Stimulated activated naive CD8-positive, alpha-beta T cell treated with anti-CD3 and anti-CD28 coated beads, Interleukin-15, amount 100 ng/mL, for 72 hours (primary cell): Measurements from ENCODE around the gene LTBP1.
A peak's percentile ranks its signal among the peaks of the same experiment; 100 is the strongest.
"Not testable (repeated sequence)": the region's sequence is repeated elsewhere in the genome, so short reads cannot be mapped to it uniquely, and the experiment has no call there.

Experiments used
- ATAC-seq: fragments of 150-1000 bp; cut with Tn5 transposase; 2 replicates; pipeline ENCODE4 v1.10.0; 2021; ENCODE audit warnings: mild to moderate bottlenecking, moderate library complexity
- DNase-seq, 2 donors: peaks; one replicate each; pipeline ENCODE4 v3.0.0; 2021 to 2022
- H3K27ac Mint-ChIP-seq, 2 donors: one replicate each; pipeline ENCODE4 v1.8.0; 2022; ENCODE audit warnings: mild to moderate bottlenecking in 2 of 2, mixed read lengths in 2 of 2, moderate library complexity in 2 of 2
- H3K27me3 Mint-ChIP-seq: one replicate; pipeline ENCODE4 v1.8.0; 2022; ENCODE audit warnings: mixed read lengths
- H3K4me1 Mint-ChIP-seq: one replicate; pipeline ENCODE4 v1.8.0; 2022; ENCODE audit warnings: mild to moderate bottlenecking, mixed read lengths
- H3K4me3 Mint-ChIP-seq, 2 donors: one replicate each; pipeline ENCODE4 v1.8.0; 2022; ENCODE audit warnings: mild to moderate bottlenecking in 2 of 2, mixed read lengths in 2 of 2, moderate library complexity in 1 of 2
- H3K9me3 Mint-ChIP-seq, 2 donors: one replicate each; pipeline ENCODE4 v1.8.0; 2022; ENCODE audit warnings: mixed read lengths in 2 of 2

Gene LTBP1

GRCh38 chr2:33158482-33159003, 211.8 kb downstream of the LTBP1 start:
- H3K4me1 Mint-ChIP-seq, result no peaks in the 10 kb centered on the region
- DNase-seq (no peak), ATAC-seq (no peak)

DNA sequence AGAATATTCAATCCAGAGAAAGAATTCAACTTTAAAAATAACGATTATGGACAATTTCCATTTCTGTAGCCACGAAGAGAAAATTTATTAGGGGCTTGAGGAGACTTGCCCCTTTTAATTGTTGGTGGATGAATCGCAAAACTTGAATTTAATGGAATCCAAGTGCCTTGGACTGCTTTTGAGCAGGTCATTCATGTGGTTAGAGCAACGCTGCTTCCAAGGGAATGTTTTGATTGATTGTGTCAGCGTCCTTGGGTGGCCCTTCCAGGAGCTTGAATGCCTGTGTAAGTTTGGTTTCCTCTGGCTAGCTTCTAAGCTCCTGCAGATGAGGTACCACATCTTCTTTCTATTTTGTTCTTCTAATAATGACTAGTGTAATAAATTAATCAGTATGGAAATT, 213.4 kb downstream of the LTBP1 start:
- no peak overlapping the region for H3K27ac Mint-ChIP-seq

More at GRCh38 chr2:33158482-33159003, 211.8 kb downstream of the LTBP1 start:
- Mint-ChIP-seq H3K9me3 (no peaks in the 10 kb centered on the region), H3K4me3 (no peak overlapping the region), H3K27me3 (no peaks in the 10 kb centered on the region), H3K27ac (no peak overlapping the region)

GRCh38 chr2:33166287-33166881, 219.6 kb downstream of the LTBP1 start:
- no peaks in the 10 kb centered on the region for H3K4me1 Mint-ChIP-seq
- DNase-seq, result no peak
- H3K4me3 Mint-ChIP-seq, result no peak overlapping the region
- H3K27me3 Mint-ChIP-seq, result peaks cover 8% of the 10 kb centered on the region
- H3K9me3 Mint-ChIP-seq, result no peaks in the 10 kb centered on the region
- no peak for ATAC-seq
- no peak overlapping the region for H3K27ac Mint-ChIP-seq

More for the DNA sequence above, 213.4 kb downstream of the LTBP1 start:
- no peak overlapping the region for H3K4me3 Mint-ChIP-seq
- no peaks in the 10 kb centered on the region for H3K9me3 Mint-ChIP-seq
- H3K4me1 Mint-ChIP-seq, result no peaks in the 10 kb centered on the region
- DNase-seq (no peak), ATAC-seq (no peak)
- H3K27me3 Mint-ChIP-seq, result no peaks in the 10 kb centered on the region

DNA sequence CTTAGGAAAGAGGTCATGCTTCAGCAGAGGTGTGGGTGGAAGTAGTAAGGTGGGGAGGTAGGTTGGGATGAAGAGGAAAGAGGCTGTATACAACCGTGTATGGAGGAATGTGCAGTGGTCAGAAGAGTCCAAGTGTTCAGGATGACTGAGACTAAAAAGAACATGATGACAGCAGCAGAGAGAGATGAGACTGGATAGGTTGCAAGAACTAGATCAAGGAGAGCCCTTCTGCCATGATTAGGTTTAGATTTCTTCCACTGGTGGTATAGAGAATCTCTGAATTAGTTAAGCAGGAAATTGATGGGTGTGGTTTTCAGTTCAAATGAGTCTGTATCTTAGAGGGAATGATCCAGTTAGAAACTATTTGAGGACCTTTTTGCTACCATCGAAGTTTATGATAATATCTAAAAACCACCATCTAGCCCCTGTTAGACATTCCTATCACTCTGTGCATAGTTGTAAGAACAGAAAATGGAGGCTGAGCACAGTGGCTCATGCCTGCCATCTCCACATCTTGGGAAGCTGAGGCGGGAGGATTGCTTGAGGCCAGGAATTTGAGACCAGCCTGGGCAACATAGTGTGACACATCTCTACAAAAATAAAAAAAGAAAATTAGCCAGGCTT, 221.0 kb downstream of the LTBP1 start:
- Mint-ChIP-seq H3K27me3 (peaks cover 8% of the 10 kb centered on the region), H3K4me3 (no peak overlapping the region), H3K4me1 (no peaks in the 10 kb centered on the region), H3K9me3 (no peaks in the 10 kb centered on the region), H3K27ac (peak overlapping the region in 1 of 2 donors; percentile 75)
- DNase-seq (no peak), ATAC-seq (no peak)

- Mint-ChIP-seq H3K27me3 (peaks cover 8% of the 10 kb centered on the region), H3K27ac (no peak overlapping the region), H3K4me1 (no peaks in the 10 kb centered on the region), H3K9me3 (no peaks in the 10 kb centered on the region), H3K4me3 (no peak overlapping the region)
- no peak for DNase-seq
- no peak for ATAC-seq
These were observed 221.7 kb downstream of the LTBP1 start for GRCh38 chr2:33168425-33168824.

GRCh38 chr2:33168922-33169321, 222.2 kb downstream of the LTBP1 start:
- Mint-ChIP-seq H3K27ac (peak overlapping the region in 1 of 2 donors; percentile 8), H3K4me1 (no peaks in the 10 kb centered on the region), H3K27me3 (peaks cover 8% of the 10 kb centered on the region), H3K9me3 (no peaks in the 10 kb centered on the region), H3K4me3 (no peak overlapping the region)
- ATAC-seq (no peak), DNase-seq (no peak)

GRCh38 chr2:33170251-33170650, 223.5 kb downstream of the LTBP1 start:
- H3K27ac Mint-ChIP-seq, ATAC-seq, H3K9me3 Mint-ChIP-seq, H3K4me1 Mint-ChIP-seq, DNase-seq, H3K27me3 Mint-ChIP-seq, H3K4me3 Mint-ChIP-seq: not testable (repeated sequence)

GRCh38 chr2:33177627-33178026, 230.9 kb downstream of the LTBP1 start:
- Mint-ChIP-seq H3K9me3 (no peaks in the 10 kb centered on the region), H3K27ac (no peak overlapping the region), H3K4me3 (no peak overlapping the region), H3K27me3 (no peaks in the 10 kb centered on the region), H3K4me1 (no peaks in the 10 kb centered on the region)
- no peak for DNase-seq
- no peak for ATAC-seq

- no peak for ATAC-seq
- Mint-ChIP-seq H3K27ac (no peak overlapping the region), H3K4me3 (no peak overlapping the region), H3K9me3 (no peaks in the 10 kb centered on the region), H3K27me3 (no peaks in the 10 kb centered on the region), H3K4me1 (no peaks in the 10 kb centered on the region)
- no peak for DNase-seq
These were observed 231.5 kb downstream of the LTBP1 start for GRCh38 chr2:33178209-33178608.

GRCh38 chr2:33180915-33181314, 234.2 kb downstream of the LTBP1 start:
- Mint-ChIP-seq H3K4me3 (no peak overlapping the region), H3K27ac (no peak overlapping the region), H3K4me1 (no peaks in the 10 kb centered on the region), H3K9me3 (no peaks in the 10 kb centered on the region), H3K27me3 (no peaks in the 10 kb centered on the region)
- ATAC-seq, result no peak
- no peak for DNase-seq

DNA sequence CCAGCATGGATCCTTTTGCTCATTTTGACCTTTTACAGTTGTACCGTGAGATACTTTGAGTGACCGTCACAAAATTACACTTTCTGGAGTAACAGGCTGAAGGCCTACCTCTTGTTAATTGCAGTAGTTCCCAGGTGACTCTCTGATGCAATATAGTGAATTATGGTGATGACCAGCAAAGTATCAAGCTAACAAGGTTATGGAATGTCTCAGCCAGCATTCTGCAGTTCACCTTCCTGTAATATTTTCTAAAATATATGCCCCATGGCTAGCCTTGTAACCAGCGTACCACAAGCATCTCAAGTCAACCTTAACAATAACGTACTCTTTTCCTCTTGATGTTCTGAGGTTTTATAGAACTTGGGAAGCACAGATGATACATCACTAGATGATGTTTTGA, 234.7 kb downstream of the LTBP1 start:
- Mint-ChIP-seq H3K9me3 (no peaks in the 10 kb centered on the region), H3K4me3 (no peak overlapping the region), H3K27ac (no peak overlapping the region), H3K4me1 (no peaks in the 10 kb centered on the region), H3K27me3 (no peaks in the 10 kb centered on the region)
- ATAC-seq, result no peak
- no peak for DNase-seq

DNA sequence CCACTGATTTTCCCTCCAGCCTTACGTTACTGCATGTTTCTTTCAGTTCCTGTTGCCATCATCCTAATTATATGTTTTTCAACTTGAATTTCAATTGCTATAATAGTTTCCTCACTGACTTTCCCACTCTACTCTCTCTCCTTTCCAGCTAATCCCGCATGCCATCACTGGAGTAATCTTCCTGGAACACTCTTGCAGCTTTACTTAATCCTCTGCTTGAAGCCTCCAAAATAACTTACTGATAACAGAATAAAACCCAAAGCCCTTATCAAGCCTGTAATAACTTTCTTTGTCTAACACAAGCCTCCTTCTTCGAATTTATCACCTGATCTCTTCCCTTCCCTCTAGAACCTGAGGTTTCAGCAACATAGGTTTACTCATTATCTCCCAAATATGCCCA, 237.3 kb downstream of the LTBP1 start:
- Mint-ChIP-seq H3K4me3 (no peak overlapping the region), H3K27ac (no peak overlapping the region), H3K9me3 (no peaks in the 10 kb centered on the region), H3K27me3 (no peaks in the 10 kb centered on the region), H3K4me1 (no peaks in the 10 kb centered on the region)
- ATAC-seq (no peak), DNase-seq (no peak)

DNA sequence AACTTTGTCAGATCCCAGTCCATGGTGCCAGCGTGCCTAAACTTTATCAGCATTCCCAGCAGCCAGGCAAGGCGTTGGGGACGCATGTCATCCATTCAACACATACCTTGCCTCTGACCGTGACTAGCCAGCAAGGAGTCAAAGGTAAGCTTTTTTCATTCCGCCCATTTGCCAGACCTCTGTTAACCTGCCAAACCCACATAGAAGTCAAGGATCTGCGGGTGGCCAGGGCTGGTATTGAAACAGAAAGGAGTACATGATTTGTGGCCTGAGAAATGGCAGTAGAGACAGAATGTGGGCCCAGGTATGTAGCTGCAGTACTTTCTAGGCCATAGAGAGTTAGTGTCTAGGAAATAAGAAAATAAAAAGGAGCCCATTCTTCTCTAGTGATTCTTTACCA, 240.2 kb downstream of the LTBP1 start:
- Mint-ChIP-seq H3K4me3 (no peak overlapping the region), H3K27ac (no peak overlapping the region), H3K4me1 (no peaks in the 10 kb centered on the region), H3K9me3 (no peaks in the 10 kb centered on the region), H3K27me3 (no peaks in the 10 kb centered on the region)
- no peak for DNase-seq
- ATAC-seq, result no peak

GRCh38 chr2:33188799-33189198, 242.0 kb downstream of the LTBP1 start:
- ATAC-seq (no peak), DNase-seq (no peak)
- Mint-ChIP-seq H3K4me1 (no peaks in the 10 kb centered on the region), H3K9me3 (no peaks in the 10 kb centered on the region), H3K27ac (no peak overlapping the region), H3K27me3 (no peaks in the 10 kb centered on the region), H3K4me3 (no peak overlapping the region)

- H3K4me3 Mint-ChIP-seq, result no peak overlapping the region
- ATAC-seq, result no peak
- no peak overlapping the region for H3K27ac Mint-ChIP-seq
- H3K4me1 Mint-ChIP-seq, result no peaks in the 10 kb centered on the region
- H3K27me3 Mint-ChIP-seq, result no peaks in the 10 kb centered on the region
- DNase-seq, result no peak
- H3K9me3 Mint-ChIP-seq, result no peaks in the 10 kb centered on the region
These were observed 243.7 kb downstream of the LTBP1 start for GRCh38 chr2:33190393-33190937.

- DNase-seq (no peak), ATAC-seq (no peak)
- Mint-ChIP-seq H3K27me3 (no peaks in the 10 kb centered on the region), H3K4me3 (no peak overlapping the region), H3K9me3 (no peaks in the 10 kb centered on the region), H3K27ac (no peak overlapping the region), H3K4me1 (no peaks in the 10 kb centered on the region)
These were observed 249.1 kb downstream of the LTBP1 start for GRCh38 chr2:33195891-33196290.
